ENCODE data around the gene CALHM5.
"Not testable (repeated sequence)": the region's sequence is repeated elsewhere in the genome, so short reads cannot be mapped to it uniquely, and the experiment has no call there.

The CALHM5 gene, protein sequence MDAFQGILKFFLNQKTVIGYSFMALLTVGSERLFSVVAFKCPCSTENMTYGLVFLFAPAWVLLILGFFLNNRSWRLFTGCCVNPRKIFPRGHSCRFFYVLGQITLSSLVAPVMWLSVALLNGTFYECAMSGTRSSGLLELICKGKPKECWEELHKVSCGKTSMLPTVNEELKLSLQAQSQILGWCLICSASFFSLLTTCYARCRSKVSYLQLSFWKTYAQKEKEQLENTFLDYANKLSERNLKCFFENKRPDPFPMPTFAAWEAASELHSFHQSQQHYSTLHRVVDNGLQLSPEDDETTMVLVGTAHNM

DNA sequence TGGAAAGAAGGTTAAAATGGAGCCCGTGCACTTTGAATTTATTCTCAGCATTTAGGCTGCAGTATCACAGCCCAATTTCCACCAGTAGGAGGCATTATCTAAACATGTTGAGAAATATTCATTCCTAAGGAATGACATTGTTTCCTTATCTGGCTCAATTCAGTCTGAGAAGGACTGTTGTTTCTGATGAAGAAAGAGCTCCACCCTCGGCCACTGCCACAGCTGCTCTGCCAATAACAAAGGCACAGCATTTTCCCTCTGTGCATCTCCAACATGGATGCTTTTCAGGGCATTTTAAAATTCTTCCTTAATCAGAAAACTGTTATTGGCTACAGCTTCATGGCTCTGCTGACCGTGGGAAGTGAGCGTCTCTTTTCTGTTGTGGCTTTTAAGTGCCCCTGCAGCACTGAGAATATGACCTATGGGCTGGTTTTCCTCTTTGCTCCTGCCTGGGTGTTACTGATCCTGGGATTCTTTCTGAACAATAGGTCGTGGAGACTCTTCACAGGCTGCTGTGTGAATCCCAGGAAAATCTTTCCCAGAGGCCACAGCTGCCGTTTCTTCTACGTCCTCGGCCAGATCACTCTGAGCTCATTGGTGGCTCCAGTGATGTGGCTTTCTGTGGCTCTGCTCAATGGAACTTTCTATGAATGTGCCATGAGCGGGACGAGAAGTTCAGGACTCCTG lies at the start of gene CALHM5:
Gene CALHM5, plus strand, starts transcription at position 216 of the 687 bp plus-strand sequence. Its CDS starts 58 bp downstream, at position 274.
- DNase-seq (ENCODE audit: low read depth, low spot score) = no peak

DNA sequence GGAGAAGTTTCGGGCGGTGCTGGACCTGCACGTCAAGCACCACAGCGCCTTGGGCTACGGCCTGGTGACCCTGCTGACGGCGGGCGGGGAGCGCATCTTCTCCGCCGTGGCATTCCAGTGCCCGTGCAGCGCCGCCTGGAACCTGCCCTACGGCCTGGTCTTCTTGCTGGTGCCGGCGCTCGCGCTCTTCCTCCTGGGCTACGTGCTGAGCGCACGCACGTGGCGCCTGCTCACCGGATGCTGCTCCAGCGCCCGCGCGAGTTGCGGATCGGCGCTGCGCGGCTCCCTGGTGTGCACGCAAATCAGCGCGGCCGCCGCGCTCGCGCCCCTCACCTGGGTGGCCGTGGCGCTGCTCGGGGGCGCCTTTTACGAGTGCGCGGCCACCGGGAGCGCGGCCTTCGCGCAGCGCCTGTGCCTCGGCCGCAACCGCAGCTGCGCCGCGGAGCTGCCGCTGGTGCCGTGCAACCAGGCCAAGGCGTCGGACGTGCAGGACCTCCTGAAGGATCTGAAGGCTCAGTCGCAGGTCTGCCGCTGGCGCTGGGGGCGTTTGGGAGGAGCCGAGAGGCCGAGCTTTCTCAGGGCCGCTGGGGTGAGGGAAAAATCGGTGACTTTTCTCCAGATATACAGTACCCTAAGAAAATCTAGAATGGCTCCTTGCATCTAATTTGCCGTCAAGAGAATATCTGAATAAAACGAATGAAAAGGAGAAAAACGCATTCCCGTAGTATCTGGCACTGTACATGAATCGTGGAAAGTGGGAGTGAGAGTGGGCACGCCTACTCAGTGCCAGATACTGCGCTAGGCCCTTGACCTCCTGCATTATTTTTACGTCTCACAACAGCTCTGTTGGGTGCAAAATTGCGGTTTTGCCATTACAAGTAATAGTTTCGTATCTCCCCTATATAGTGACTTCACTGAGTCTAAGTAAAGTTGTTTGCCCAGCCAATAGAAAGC lies 49.2 kb upstream of the CALHM5 start:
- DNase-seq (ENCODE audit: low read depth, low spot score) = no peak

DNA sequence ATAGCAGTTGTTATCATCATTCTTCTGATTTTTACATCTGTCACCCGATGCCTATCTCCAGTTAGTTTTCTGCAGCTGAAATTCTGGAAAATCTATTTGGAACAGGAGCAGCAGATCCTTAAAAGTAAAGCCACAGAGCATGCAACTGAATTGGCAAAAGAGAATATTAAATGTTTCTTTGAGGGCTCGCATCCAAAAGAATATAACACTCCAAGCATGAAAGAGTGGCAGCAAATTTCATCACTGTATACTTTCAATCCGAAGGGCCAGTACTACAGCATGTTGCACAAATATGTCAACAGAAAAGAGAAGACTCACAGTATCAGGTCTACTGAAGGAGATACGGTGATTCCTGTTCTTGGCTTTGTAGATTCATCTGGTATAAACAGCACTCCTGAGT lies 48.1 kb upstream of the CALHM5 start:
- DNase-seq (ENCODE audit: low read depth, low spot score) = no peak

DNA sequence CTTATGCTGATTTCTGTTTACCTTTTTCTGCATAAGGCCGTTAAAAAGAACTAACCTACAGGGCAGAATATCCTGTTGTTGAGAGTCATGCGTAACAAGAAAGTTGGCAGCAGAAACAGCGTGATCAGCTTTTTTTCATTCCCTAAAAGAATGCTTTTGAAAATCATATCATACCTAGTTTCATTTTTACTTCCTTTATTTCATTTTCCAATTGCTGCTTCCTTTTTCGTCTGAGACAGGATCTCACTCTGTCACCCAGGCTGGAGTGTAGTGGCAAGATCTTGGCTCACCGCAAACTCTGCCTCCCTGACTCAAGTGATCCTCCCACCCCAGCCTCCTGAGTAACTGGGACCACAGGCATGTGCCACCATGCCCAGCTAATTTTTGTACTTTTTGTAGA lies 46.2 kb upstream of the CALHM5 start:
- DNase-seq (ENCODE audit: low read depth, low spot score) = no peak

DNA sequence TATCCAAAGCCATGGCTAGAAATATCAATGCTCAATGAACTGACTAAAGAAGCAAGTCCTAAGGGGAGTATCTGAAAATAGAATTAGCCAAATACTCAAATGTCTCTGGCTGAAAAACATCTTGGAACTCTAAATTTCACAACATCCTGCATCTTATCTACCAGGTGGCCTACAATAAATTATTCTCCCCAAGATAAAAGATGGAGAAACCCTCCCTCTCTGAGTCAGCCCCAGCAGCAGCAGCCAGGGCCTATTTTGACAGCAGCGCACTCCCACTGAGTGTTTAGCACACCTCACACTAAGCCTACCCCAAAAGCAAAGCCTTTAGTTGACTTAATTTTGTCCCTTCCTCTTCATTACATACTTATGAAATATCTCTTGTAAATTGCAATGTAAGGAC lies 44.3 kb upstream of the CALHM5 start:
- DNase-seq (ENCODE audit: low read depth, low spot score) = no peak

DNA sequence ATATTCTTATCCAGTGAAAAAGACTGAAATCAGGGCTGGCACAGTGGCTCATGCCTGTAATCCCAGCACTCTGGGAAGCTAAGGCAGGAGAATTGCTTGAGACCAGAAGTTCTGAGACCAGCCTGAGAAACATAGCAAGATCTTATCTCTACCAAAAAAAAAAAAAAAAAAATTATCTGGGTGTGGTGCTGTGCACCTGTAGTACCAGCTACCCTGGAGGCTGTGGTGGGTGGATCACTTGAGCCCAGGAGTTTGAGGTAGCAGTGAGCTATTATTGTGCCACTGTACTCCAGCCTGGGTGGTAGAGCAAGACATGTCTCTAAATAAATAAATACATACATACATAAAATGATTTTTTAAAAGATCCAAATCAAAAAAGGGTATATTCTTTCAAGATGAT lies 43.9 kb upstream of the CALHM5 start:
- no peak for DNase-seq (ENCODE audit: low read depth, low spot score)

DNA sequence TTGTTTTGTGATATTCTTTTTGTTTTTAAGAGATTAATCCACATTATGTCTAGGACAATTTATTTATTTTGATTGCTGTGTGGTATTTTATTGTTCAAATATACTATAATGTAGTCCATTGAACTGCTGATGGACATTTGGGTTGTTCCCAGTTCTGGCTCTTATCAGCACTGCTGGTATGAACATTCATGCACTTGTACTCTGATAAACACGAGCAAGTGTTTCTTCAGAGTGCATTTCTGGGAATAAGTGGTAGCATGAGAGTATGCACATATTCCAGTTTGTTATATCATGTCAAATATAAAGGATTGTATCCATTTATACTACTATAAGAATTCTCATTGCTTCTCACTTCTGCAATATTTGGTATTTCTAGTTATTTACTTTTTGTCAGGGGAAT lies 43.1 kb upstream of the CALHM5 start:
- no peak for DNase-seq (ENCODE audit: low read depth, low spot score)

DNA sequence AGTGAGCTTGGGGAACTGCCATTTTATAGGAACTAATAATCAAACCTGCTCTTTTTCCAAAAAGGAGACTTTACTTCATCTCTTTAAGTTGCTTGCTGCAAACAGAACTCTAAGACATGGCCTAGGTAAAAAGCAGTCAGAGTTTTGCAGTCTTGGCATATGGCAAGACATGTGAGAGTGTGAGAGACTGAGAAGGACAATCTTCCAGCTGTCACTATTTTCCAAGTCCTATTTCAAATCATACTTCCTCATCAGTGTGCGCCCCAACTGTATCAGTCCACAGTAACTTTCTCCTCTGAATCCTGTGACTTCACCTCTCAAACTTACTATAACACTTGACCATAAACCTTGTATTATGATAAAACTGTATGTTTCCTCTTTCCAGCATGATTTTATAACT lies 39.9 kb upstream of the CALHM5 start:
- no peak for DNase-seq (ENCODE audit: low read depth, low spot score)

DNA sequence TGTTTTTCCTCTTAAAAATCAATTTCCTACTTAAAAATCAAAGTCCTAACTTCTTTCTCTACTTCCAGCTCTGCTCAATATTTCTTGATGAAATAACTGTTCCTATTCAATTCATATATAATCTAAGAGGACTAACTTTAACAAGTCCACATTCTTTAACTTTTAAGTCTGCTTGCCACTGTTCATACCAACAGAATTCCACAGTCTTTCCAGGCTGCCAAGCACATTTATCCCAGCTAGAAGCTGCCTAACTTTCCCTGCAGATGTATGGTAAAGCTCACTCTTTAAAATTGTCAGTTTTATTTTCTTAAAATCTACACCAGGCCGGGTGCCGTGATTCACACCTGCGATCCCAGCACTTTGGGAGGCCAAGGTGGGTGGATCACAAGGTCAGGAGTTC lies 38.7 kb upstream of the CALHM5 start:
- no peak for DNase-seq (ENCODE audit: low read depth, low spot score)

DNA sequence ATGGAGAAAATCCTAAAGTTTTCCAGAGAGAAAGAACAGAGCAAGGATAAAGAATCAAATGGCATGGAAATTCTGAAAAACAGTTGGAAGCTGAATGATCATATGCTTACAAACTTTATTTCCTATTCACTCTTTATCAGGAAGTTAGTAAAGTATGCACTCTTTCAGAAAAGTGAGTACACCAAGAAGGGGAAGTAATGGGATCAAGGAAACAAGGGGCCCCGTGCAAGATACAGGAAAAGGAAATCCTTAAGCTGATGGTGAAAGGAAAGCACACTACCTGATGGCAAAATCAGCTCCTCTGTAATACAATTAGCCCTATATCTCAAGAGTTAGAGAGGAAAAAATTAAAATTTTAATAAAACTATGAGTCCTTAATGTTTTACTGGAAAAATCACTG lies 36.3 kb upstream of the CALHM5 start:
- no peak for DNase-seq (ENCODE audit: low read depth, low spot score)

DNA sequence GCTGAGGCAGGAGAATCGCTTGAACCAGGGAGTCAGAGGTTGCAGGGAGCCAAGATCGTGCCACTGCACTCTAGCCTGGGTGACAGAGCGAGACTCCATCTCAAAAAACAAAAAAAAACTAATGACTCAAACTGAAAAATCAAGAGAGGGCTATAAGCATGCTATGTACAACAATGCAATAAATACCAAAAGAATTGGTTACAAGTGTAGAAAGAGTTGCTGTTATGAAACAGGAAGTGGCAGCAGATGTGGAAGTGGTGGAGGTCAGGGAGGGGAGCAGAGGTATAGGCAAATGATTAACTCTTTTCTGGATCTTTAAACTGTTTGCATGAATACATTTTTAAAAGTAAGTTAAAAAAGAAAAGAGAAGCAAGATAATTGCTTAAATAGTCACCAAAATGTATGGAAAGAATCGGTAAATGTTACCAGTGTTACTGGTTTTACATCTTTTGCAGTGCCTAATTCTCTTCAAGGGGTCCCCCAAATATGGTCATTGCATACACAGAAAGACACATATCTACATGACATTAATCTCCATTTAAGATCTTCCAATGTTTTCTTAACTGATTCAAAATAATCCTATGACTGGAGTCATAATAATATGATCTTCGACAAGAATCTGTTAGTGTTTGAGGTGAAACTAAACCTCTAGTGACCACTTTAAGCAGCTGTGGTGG lies 35.3 kb upstream of the CALHM5 start:
- DNase-seq (ENCODE audit: low read depth, low spot score) = no peak

DNA sequence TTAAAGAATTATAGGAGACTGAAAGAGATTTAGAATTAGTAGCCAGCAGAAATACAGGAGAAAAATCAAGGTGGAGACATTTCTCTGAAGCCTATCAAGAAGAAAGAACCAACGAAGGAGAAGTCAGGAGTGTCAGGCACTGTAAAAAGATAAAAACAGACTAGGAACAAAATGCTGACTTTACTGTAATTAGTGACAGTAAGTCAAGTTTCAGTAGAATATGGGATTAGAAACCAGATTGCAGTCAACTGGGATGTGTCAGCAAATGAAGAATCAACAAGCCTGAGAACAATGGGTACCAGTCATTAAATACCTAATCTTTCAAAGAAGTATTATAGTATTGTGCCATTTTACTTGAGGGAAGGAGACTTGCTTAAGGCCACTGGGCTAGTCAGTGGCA lies 28.7 kb upstream of the CALHM5 start:
- DNase-seq (ENCODE audit: low read depth, low spot score) = no peak

DNA sequence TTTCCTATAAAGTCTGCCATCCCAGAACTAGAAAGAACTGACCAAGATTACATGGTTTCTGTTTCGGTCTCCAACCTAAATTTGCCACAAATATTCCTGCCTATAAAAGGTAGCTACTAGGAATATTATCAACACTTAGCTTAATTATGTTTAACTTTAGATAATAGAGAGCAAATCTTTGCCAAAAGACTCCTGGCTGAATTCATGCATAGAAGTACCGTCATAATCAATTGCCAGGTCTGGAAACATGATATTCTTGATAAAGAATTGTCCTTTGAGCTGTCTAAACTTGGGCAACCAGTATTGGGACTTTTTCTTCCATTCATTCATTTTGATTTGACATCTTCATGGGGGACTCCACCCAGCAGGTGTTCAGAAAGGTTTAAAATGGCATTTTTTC lies 27.8 kb upstream of the CALHM5 start:
- DNase-seq (ENCODE audit: low read depth, low spot score) = no peak

DNA sequence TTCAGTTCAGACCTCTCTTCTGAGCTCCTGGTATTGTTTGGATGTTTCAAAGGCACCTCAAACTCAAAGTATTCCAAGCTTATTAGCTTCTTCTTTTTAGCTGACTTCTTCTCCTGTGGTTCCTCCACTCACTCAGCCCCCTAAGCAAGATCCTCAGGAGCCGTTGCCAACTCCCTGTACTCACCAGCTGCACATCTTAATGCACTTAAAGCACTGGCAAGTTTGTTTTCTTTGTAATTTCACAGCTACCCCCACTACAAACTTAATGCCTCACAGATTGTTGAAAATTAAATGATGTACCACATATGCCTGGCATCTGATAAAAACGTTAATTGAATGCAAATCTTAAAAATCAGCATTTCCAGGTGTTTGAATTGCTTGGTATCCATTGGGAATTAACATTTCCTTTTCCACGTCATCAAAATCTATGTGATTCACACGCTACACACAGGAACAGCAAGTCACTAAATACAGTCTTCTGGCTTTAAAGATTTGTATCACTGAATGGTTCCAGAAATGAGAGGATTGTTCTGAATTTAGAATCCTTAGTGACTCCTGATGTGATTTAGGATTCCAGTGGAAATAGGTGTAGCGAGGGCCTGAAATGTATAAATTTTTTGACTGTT lies 25.8 kb upstream of the CALHM5 start:
- no peak for DNase-seq (ENCODE audit: low read depth, low spot score)

DNA sequence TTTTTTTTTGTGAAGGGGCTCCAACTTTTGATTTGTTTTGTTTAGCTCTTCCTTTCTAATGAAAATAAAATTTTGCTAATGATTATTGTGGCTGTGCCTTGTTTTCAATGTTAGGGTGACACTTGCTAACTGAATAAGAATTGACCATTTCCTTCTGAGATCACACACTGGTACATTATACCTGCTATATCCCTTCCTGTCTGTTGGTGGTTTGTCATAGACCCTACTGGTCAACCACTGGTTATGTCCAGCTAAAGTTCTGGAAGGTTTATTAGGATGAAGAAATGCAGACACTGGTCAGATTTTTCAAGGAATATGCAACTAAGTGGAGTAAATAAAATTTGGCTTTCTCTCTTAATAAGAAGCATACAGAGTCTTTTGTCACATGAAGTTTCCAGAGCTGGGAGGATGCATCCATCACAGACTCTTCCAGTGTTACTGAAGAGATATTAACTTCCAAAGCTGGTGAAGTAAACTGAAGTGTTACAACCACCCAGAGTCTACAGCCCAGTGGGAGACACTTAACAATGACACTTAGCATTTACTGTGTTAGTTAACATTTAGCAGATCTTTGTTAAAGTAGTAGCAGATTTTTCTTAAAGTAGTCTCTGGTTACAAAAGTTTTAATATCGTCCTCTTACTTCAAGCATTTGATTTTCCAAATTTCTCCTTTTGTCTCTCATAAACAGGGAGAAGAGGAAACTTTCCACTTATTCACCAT lies 19.7 kb upstream of the CALHM5 start:
- DNase-seq (ENCODE audit: low read depth, low spot score) = no peak

DNA sequence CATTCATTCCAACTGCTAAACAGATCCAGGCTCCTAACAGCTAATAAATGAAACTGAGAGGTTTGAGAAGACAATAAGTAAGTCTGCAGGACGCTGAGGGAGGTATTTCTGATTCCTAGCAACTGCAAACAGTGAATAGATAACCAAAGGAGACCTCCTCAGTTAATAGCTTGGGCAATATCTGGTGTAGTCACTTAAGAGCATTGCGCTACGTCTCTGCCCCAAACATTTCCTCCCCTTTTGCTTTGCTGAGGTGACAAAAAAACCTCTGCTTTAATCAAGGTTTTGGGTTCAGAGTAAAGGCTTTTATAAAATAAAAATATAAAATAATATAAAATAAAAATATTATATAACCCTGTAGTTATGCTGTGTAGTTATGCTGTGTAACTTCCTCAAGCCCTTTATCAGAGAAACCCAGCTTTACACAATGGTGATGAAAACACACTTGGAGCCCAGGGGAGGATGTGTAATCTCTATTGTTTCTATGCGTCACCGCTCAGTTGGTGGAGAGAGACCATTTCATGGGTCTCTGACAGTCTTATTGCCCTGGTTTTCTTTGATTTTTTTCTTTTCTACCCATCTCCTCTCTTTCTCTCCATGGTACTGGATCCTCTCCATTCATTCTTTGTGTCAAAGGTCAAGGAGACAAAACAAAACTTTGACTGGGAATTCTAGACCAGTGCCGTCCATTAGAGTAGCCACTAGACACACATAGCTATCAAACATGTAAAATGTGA lies 18.9 kb upstream of the CALHM5 start:
- no peak for DNase-seq (ENCODE audit: low read depth, low spot score)

DNA sequence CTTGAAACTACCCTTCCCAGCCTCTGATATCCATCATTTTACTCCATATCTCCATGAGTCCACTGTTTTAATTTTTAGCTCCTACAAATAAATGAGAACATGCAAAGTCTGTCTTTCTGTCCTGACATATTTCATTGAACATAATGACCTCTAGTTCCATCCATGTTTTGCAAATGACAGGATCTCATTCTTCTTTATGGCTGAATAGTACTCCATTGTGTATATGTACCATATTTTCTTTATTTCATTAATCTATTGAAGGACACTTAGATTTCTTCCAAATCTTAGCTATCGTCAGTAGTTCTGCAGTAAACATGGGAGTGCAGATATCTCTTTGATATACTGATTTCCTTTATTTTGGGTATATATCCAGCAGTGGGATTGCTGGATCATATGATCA lies 16.3 kb upstream of the CALHM5 start:
- not testable (repeated sequence) for DNase-seq (ENCODE audit: low read depth, low spot score)

DNA sequence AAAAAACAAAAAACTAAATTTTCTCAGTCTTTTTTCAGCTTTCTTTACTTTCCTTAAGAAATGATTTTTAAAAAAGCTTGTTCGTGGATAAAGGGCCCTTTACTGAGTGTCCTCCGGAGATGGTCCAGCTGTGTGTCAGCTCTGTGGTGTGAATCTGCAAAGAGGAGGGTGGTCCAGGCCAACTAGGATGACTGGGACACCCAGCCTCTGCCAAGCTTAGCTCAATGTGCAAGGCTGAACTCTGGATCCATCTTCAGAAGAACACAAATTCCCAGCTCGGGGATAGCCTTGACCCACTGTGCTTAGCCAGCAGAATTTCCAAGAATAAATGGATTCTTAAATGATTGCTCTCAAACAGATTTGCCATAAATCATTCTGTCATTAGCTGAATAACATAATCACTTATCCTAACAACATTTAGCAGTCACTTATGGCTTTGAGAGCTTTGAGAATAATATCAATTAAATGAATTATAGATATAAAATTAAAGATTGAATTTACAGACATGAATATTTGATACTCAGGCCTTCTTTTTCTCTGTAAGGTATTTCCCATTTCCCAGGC lies 14.2 kb upstream of the CALHM5 start:
- DNase-seq (ENCODE audit: low read depth, low spot score) = no peak

DNA sequence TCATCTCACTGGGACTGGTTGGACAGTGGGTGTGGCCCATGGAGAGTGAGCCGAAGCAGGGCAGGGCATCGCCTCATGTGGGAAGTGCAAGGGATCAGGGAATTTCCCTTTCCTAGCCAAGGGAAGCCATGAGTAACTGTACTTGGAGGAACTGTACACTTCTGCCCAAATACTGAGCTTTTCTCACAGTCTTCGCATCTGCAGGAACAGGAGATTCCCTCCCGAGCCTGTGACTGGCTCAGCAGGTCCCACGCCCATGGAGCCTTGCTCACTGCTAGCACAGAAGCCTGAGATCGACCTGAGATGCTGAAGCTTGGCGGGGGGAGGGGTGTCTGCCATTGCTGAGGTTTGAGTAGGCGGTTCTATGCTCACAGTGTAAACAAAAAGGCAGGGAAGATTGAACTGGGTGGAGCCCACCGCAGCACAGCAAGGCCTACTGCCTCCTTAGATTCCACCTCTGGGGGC lies 10.4 kb upstream of the CALHM5 start:
- DNase-seq (ENCODE audit: low read depth, low spot score) = no peak
